Activated CD4-positive, alpha-beta T cell treated with anti-CD3 and anti-CD28 coated beads, Interleukin-10, Interleukin-2, amounts not matched to agents 100 ng/mL and 50 ng/mL, durations not matched to agents 16 hours and 8 hours (primary cell): ENCODE data around the gene EEF2KMT.
"Not testable (repeated sequence)": the region's sequence is repeated elsewhere in the genome, so short reads cannot be mapped to it uniquely, and the experiment has no call there.

ENCODE experiments used
- DNase-seq: peaks from one replicate; pipeline ENCODE4 v3.0.0-alpha.2; 2020

The EEF2KMT gene

DNA sequence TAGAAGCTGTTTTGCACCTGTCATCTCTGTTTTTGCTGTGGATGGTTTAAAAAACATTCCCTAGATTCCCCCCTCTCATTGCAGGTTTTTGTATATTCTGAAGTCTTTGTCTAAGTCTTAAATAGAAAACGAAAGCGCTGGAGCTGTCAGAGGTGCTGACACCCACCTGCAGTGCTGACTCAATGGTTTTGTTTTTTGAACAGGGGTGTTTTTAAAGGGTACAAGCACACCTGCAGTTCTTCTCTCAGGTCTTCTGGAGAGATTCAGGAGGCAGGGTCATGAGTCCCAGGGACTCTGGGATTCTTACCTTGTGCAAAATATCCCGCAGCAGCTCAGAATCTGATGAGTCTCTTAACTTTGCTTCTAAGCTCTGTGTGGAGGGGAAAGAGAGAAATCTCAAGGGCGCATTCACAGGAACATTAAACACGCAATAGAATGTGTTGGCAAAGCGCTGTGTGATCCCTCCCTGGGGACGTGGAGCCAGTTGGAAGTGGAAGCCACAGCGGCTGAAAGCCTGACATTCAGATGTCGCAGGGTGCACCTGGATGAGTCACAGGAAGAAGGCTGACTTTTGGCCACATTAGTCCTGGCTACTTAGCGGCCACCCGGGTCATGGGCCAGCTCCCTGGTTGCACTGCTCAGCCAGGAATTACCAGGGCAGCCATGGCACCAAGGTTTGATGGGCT is 2.3 kb downstream of the EEF2KMT start:
- not testable (repeated sequence) for DNase-seq

DNA sequence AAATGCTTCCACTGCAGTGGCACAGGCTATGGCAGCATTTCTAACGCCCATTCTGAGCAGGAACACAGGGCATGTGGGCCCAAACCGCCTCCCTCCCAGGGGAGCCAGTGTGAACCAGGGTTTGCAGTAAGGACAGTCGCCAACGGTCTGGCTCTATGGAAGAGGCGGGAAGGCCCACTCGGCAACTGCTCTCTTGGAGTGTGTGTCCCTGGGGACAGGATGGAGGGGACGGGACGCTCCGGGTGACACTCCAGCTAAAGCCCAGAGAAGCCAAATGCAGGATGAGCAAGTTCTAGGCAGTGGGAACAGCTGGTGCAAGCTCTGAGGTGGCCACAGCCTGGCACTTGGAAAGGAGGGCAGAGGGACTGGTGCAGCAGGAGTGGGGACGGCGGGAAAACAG is 3.8 kb downstream of the EEF2KMT start:
- not testable (repeated sequence) for DNase-seq

GRCh38 chr16:5093081-5093480 is 4.5 kb downstream of the EEF2KMT start:
- not testable (repeated sequence) for DNase-seq

GRCh38 chr16:5090592-5090991 is 7.0 kb downstream of the EEF2KMT start:
- DNase-seq, result not testable (repeated sequence)

DNA sequence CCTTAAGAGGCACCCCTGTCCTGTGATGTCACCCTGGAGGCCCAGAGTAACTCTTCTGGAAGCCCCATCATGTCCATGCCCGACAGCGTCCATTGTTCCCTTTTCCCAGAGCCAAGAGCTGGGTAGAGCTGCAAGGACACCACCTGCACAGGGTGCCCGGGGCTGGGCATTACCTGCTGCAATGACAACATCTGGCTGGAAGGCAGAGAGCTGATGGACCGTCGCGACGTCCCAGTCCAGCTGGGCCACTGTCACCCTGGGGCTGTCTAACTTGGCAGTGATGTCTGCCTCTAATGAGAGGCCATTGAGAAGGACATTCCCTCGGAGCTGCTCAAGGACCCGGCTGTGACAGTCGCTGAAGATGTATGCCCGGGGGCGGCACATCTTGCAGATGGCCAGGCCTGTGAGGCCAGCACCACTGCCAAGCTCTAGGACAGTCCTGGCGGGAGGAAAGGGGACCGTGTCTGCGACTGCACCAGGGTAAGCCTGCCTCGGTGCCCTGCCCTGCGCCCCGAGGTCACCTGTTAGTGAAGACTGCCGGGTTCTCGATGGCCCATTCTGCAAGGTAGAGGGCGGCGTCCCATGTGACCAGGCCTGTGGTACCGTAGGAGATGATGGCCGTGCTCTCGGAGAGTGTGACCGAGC is 7.6 kb downstream of the EEF2KMT start:
- not testable (repeated sequence) for DNase-seq

GRCh38 chr16:5088936-5089335 is 8.7 kb downstream of the EEF2KMT start:
- DNase-seq, result not testable (repeated sequence)

GRCh38 chr16:5088086-5088790 is 9.4 kb downstream of the EEF2KMT start:
- DNase-seq, result not testable (repeated sequence)

- not testable (repeated sequence) for DNase-seq
These were observed 11.9 kb downstream of the EEF2KMT start for GRCh38 chr16:5085716-5086115.

DNA sequence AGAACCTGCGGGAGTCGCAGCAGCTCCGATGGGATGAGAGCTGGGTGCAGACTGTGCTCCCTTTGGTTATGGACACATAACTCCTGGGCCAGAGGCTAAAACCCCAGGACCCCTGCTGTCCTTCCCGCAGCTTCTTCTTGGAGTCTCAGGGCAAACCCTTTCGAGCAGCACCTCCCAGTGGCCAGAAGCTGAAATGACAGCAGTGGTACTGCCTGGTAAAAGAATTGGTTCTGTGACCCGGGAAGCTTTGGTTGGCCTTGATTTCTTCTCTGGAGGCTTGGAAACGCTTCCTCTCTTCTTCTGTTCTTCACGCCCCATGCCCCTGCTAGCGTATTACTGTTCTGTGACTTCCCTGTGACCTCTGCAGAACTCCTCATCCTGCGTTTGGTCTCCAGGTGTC is 12.8 kb downstream of the EEF2KMT start:
- DNase-seq, result peak; percentile 67

DNA sequence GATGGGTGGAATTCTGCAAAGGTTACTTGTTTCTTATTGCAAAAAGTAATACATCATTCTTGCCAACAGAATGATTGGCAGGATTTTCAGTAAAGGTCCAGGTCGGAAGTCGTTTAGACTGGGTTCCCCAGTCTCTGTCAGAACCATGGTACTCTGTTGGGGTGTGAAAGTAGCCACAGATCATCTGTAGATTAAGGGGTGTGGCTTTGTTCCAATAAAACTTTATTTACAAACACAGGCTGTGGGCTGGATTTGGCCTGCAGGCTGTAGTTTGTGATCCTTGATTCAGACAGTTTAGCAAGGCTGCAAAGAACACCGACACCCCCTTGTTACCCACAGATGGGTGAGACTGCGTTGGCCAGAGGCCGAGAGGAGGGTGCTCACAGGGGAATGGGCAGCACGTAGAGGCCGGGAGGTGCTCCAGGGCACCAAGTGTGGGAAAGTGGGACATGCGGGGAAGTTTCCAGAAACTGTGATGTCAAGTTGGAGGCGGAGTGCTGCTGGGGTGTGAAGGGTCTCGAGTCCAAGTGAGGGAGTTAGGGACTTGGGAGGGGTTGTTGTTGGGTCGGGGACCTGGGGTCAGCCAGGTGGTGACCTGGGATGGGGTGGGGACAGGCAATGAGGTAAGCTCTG is 13.4 kb downstream of the EEF2KMT start:
- DNase-seq, result not testable (repeated sequence)

- not testable (repeated sequence) for DNase-seq
These were observed 13.9 kb downstream of the EEF2KMT start for GRCh38 chr16:5083646-5084045.

GRCh38 chr16:5080996-5081395 is 16.6 kb downstream of the EEF2KMT start:
- not testable (repeated sequence) for DNase-seq

- DNase-seq, result not testable (repeated sequence)
These were observed 17.1 kb downstream of the EEF2KMT start for GRCh38 chr16:5080461-5080860.

GRCh38 chr16:5078626-5079025 is 19.0 kb downstream of the EEF2KMT start:
- DNase-seq, result no peak

DNA sequence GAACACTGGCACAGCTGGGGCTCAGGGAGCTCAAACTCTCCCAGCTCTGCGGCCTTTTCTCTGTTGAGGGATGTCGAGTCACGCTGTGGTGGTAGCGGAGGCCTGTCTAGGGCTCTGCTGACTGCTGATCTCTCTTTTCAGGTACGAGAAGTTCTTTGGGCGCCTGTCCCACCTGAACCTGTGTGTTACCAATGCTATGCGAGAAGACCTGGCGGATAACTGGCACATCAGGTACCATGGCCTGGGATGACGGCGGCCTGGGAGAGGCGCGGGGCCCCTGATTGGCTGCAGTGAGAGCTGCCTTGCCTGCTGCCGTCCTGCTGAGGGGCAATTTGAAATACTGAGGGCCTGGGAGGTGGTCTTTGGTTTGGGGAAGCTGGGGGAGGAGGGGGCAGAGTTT is 20.3 kb downstream of the EEF2KMT start:
- DNase-seq, result no peak

DNA sequence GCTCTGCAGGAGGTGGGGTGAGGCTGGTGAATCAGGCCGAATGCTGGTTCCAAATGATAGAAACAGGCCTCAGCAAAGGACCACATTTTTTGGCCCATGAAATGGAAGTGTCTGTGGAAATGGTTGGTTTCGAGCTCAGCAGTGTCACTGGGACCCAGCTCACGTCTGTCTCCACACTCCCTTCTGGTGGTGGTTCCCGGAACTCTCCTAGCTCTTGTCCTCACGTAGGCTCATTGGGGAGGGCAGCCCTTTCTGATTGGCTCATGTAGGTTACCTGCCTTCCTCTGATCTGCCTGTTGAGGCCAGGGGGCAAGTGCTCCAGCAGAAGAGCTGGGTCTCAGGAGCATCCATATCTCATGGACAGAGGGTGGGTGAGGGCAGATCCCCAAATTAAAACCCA is 22.0 kb downstream of the EEF2KMT start:
- no peak for DNase-seq

DNA sequence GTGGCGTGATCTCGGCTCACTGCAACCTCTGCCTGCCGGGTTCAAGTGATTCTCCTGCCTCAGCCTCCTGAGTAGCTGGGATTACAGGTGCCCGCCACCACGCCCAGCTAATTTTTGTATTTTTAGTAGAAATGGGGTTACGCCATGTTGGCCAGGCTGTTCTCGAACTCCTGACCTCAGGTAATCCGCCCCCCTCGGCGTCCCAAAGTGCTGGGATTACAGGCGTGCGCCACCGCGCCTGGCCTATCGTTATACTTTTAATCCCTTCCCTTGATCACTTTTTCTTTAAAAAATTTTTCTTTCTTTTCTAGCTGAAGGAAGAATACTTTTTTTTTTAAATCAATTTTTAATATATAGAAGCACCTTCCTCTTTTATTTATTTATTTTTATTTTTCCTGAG is 23.8 kb downstream of the EEF2KMT start:
- not testable (repeated sequence) for DNase-seq

- DNase-seq, result no peak
These were observed 24.3 kb downstream of the EEF2KMT start for GRCh38 chr16:5073279-5073629.

GRCh38 chr16:5072334-5073278 is 25.0 kb downstream of the EEF2KMT start:
- no peak for DNase-seq

DNA sequence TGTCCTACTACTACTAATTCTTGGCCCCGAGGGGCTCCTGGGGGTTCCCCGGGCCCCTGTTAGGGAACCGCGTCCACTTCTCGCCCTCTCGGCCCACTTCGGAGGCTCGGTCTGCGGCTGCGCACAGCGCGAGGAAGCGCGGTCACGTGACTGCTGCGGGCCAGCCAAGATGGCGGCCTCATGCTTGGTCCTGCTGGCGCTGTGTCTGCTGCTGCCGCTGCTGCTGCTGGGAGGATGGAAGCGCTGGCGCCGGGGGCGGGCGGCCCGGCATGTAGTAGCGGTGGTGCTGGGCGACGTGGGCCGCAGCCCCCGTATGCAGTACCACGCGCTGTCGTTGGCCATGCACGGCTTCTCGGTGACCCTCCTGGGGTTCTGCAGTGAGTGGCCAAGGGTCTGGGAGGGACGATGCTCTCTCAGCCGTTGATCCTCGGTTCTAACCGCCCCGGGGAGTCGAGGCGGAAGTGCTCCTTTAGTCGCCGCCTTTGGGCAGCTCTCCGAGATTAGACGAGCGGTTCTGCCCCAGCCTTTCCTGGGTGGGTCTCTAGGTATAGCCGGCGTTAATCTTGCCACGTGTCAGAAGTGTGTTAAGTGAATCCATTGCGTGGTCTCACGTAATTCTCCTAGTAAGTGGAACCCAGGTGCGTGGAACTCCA is 25.8 kb downstream of the EEF2KMT start, which contains the start of gene ALG1:
Gene ALG1, plus strand, starts transcription at position 163 of the 653 bp plus-strand sequence. Its CDS starts 7 bp downstream, at position 170.
- DNase-seq, result peak; percentile 92

- DNase-seq, result no peak
These were observed 26.3 kb downstream of the EEF2KMT start for GRCh38 chr16:5071341-5071680.
